Measurements from ENCODE around the gene AP2S1.
"Not testable (repeated sequence)": the region's sequence is repeated elsewhere in the genome, so short reads cannot be mapped to it uniquely, and the experiment has no call there.

Gene AP2S1

GRCh38 chr19:46850228-46851203, at the start of gene AP2S1:
Gene AP2S1 (minus strand): TSS chr19:46850846. CDS start chr19:46850766, 80 bp downstream.
- peak; percentile 65 to 99 (median 96) for DNase-seq

GRCh38 chr19:46900341-46900740, 49.7 kb upstream of the AP2S1 start:
- no peak for DNase-seq

- peak in 23 of 51 donors; percentile 4 to 64 (median 28) for DNase-seq
These were observed 48.1 kb upstream of the AP2S1 start for GRCh38 chr19:46898731-46899130.

- no peak for DNase-seq
These were observed 45.6 kb upstream of the AP2S1 start for GRCh38 chr19:46896076-46896794.

DNA sequence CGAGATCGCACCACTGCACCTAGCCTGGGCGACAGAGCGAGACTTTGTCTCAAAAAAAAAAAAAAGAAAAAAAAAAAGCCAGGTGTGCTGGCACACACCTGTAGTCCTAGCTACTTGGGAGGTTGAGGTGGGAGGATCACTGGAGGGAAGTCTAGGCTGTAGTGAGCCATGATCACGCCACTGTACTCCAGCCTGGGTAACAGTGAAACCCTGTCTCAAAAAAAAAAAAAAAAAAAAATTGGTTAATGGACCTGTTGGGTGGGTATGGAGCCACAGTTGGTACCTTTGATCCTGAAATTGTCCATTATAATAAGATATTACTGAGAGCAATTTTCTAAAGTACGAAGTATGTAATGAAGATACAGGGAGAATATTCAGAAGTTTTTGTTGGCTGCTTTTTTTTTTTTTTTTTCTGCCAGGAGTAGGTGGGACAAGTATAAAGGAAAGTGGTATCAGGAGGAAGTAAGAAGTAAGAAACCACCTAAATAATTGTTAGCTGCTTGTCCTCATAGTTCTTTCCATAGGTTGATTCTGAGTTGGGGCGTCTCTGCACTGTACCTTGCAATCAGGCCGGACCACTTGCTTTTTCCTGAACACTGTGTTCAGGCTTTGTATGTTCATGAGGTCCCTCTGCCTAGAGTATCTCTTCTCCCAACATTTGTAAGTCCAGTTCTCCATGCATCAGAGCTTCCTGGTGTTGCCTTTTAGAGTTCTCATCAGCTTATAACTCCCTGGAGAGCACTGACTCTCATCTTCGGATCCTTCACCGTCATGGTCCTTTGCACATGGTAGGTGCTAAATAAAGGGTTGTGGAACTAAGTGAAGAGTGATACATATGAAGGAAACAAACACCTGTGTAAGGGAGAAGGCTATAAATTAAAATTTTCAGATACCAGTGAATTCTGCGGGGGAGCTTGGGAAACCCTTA, 41.9 kb upstream of the AP2S1 start:
- no peak for DNase-seq

GRCh38 chr19:46890423-46891170, 40.0 kb upstream of the AP2S1 start:
- no peak for DNase-seq

DNA sequence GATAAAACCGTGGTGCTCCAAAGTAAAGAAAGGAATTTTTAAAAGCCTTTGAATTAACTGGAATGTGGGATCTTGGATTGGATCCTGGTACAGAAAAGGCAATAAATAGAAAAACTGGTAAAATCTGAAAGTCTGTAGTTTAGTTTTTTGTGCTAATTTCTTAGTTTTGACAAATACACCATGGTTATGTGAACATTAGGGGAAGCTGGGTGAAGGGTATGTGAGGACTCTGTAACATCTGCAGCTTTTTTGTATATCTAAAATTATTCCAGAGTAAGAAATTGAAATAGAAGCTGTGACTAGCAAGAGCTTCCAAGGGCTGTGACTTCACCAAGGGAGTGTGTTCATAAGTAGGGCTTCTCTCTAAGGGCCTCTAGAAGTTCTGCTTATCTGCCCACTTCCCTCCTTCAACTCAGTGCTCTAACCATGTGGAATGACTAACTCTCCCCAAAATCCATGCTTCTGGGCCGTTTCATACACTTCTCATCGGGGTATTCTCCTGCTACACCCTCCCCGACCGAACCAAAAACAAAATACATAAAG, 36.7 kb upstream of the AP2S1 start:
- DNase-seq, result no peak

- no peak for DNase-seq
These were observed 36.0 kb upstream of the AP2S1 start for GRCh38 chr19:46886546-46887239.

GRCh38 chr19:46885411-46885810, 34.8 kb upstream of the AP2S1 start:
- no peak for DNase-seq

GRCh38 chr19:46882751-46883150, 32.1 kb upstream of the AP2S1 start:
- not testable (repeated sequence) for DNase-seq

GRCh38 chr19:46882034-46882433, 31.4 kb upstream of the AP2S1 start:
- no peak for DNase-seq

- DNase-seq, result no peak
These were observed 30.4 kb upstream of the AP2S1 start for GRCh38 chr19:46881092-46881491.

- DNase-seq, result no peak
These were observed 29.8 kb upstream of the AP2S1 start for GRCh38 chr19:46880431-46880830.

GRCh38 chr19:46878613-46879375, 28.1 kb upstream of the AP2S1 start:
- no peak for DNase-seq

- DNase-seq, result no peak
These were observed 25.0 kb upstream of the AP2S1 start for GRCh38 chr19:46875657-46876056.

DNA sequence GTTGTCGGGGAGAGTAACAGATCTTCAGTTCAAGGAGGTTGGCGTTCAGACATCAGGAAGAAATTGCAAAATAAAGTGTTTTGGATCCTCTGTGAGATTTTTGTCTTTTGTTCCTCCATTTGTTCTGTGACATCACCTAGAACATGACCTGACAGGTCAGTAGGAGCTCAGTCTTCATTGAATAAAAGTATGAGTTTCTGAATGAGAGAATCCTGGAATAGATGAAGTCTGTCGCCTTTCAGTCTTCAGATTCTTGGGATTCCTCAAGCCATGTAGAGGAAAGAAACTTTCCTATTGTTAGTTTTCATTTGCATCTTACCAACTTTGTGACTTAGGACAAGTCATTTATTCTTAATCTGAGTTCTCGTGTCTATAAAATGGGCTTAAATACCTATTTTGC, 24.6 kb upstream of the AP2S1 start:
- DNase-seq, result no peak

GRCh38 chr19:46872967-46873366, 22.3 kb upstream of the AP2S1 start:
- DNase-seq, result no peak

DNA sequence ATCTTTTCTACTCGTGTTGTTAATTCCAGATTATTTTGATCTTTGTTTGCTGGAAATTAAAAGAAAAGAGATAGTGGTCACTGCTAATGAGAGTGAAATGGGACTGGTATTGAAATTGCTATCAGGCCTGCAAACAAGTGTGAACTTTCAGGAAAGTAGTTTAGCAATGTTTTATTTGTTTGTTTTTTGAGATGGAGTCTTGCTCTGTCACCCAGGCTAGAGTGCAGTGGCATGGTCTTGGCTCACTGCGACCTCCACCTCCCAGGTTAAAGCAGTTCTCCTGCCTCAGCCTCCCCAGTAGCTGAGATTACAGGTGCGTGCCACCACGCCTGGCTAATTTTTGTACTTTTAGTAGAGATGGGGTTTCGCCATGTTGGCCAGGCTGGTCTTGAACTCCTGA, 20.5 kb upstream of the AP2S1 start:
- not testable (repeated sequence) for DNase-seq

All from hypothalamus (tissue), 51 donors.